ENCODE measurements around the gene MAD1L1. TPM values are rescaled to one million over a fixed set of nuclear protein-coding genes. Genes with fewer than 3 reads are reported as not detected.

The MAD1L1 gene
- total RNA-seq, 4 donors from 2014 or later: 8.0 to 52.7 (median 26.7) TPM

GRCh38 chr7:2009541-2010001 is 223.2 kb downstream of the MAD1L1 start:
- no peak for DNase-seq
- in situ Hi-C loops (cut with MboI; ENCODE audit: low pct_ligation_motif_present in 1 of 4, low pct_unique_long_range_greater_than_20kb in 1 of 4, low sequenced_read_pairs in 3 of 4) (no loop called here), intact Hi-C loops (cut with DNase I; ENCODE audit: low total_unique reads) (no loop called here)
- TF ChIP-seq CTCF (IDR thresholded peaks at IDR 0.05) (no peak), POLR2AphosphoS5 (IDR thresholded peaks at IDR 0.05) (no peak), POLR2A (IDR thresholded peaks at IDR 0.05) (no peak), EP300 (IDR thresholded peaks at IDR 0.05; ENCODE audit: low read depth) (no peak)
- Histone ChIP-seq H3K27me3 (no peaks in the 10 kb centered on the region), H3K4me1 (no peaks in the 10 kb centered on the region), H3K4me3 (no peak overlapping the region), H3K27ac (no peak overlapping the region), H3K9me3 (no peaks in the 10 kb centered on the region), H3K36me3 (no peaks in the 10 kb centered on the region)
- 80 to 81% methylated on average over 7 to 15 of the region's 16 CpGs for WGBS, 2 donors (ENCODE audit: low coverage in 1 of 2)

DNA sequence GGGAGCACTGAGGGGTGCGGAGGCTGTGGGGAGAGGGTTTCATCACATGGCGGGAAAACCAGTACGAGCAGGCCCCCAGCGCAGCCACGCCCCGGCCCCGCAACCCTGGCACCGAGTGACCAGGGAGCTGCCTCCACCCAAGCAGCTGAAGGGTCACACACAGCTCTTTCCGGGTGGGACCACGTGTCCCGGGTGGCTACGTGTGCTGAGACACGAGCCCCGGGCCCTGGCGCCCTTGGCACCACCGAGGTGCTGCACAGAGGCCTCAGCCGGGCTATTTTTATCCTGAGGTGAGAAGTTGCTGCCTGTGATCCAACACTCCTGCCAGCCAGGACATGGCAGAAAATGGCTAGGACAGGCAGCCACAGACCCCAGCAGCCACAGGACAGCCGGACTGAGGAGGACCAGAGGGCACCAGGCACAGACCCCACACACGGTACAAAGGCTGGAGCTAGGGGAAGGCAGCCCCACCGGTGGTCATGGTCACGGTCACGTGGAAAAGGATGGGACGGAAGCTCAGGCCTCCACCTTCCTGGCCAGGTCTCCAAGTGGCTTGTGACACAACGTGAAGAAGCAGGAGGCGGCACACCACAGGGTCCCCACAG is 223.7 kb downstream of the MAD1L1 start:
- H3K27me3 ChIP-seq: no peaks in the 10 kb centered on the region
- intact Hi-C loops (cut with DNase I; ENCODE audit: low total_unique reads): no loop called here
- TF ChIP-seq POLR2AphosphoS5 (IDR thresholded peaks at IDR 0.05) (no peak), CTCF (IDR thresholded peaks at IDR 0.05) (no peak), POLR2A (IDR thresholded peaks at IDR 0.05) (no peak), EP300 (IDR thresholded peaks at IDR 0.05; ENCODE audit: low read depth) (no peak)
- no peak overlapping the region for H3K4me3 ChIP-seq
- H3K4me1 ChIP-seq: no peaks in the 10 kb centered on the region
- H3K27ac ChIP-seq: no peak overlapping the region
- DNase-seq: no peak
- 94% methylated on average over 24 of the region's 25 CpGs; no CpG with 5 or more reads in 1 of the 2 donors for WGBS, 2 donors (ENCODE audit: low coverage in 1 of 2)
- in situ Hi-C loops (cut with MboI; ENCODE audit: low pct_ligation_motif_present in 1 of 4, low pct_unique_long_range_greater_than_20kb in 1 of 4, low sequenced_read_pairs in 3 of 4): no loop called here
- no peaks in the 10 kb centered on the region for H3K9me3 ChIP-seq
- no peaks in the 10 kb centered on the region for H3K36me3 ChIP-seq

DNA sequence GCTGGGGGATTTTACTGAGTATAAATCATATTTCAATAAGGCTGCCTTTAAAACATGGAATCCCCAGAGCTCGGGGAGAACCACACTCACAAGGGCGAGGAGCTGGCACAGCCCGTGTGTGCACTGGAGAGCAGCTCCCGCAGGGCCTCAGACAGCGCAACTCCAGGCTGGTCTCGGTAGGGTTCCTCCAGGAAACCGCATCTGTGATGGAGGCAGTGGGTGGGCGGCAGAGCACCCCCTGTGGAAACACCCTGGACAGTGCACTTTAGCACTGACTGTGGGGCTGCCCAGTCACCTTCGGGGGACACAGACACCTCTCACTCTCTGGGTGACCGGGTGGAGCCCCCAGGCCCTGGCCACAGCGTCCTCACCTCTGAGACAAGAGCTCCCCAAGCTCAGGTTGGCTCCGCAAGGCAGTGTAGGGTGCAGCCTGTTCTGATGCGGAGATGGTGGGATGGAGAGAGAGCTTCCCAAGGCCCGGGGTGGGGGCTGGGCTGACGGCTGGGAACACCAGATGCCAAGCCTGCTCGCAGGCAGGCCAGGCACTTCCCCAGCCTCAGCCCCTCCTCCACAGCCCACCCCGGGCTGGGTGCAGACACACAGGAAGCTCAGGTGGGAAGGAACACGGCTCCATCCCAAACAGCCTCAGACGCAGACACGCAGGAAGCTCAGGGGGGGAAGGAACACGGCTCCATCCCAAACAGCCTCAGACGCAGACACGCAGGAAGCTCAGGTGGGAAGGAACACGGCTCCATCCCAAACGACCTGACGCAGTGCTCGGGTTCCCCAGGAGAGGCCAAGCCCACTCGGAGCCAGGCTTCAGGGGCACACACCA is 224.4 kb downstream of the MAD1L1 start:
- H3K27me3 ChIP-seq: no peaks in the 10 kb centered on the region
- H3K9me3 ChIP-seq: no peaks in the 10 kb centered on the region
- no peak for TF ChIP-seq POLR2AphosphoS5 (IDR thresholded peaks at IDR 0.05)
- in situ Hi-C loops (cut with MboI; ENCODE audit: low pct_ligation_motif_present in 1 of 4, low pct_unique_long_range_greater_than_20kb in 1 of 4, low sequenced_read_pairs in 3 of 4): no loop called here
- no peak overlapping the region for H3K4me3 ChIP-seq
- no peaks in the 10 kb centered on the region for H3K36me3 ChIP-seq
- no peaks in the 10 kb centered on the region for H3K4me1 ChIP-seq
- DNase-seq: no peak
- no peak overlapping the region for H3K27ac ChIP-seq
- 85% methylated on average over 27 of the region's 28 CpGs; no CpG with 5 or more reads in 1 of the 2 donors for WGBS, 2 donors (ENCODE audit: low coverage in 1 of 2)
- intact Hi-C loops (cut with DNase I; ENCODE audit: low total_unique reads): no loop called here

GRCh38 chr7:2007551-2007950 is 225.2 kb downstream of the MAD1L1 start:
- in situ Hi-C loops (cut with MboI; ENCODE audit: low pct_ligation_motif_present in 1 of 4, low pct_unique_long_range_greater_than_20kb in 1 of 4, low sequenced_read_pairs in 3 of 4) (no loop called here), intact Hi-C loops (cut with DNase I; ENCODE audit: low total_unique reads) (no loop called here)
- Histone ChIP-seq H3K4me3 (no peak overlapping the region), H3K27me3 (no peaks in the 10 kb centered on the region), H3K9me3 (no peaks in the 10 kb centered on the region), H3K4me1 (no peaks in the 10 kb centered on the region), H3K36me3 (no peaks in the 10 kb centered on the region), H3K27ac (no peak overlapping the region)
- DNase-seq: no peak
- no peak for TF ChIP-seq POLR2AphosphoS5 (IDR thresholded peaks at IDR 0.05)
- no peak for TF ChIP-seq EP300 (IDR thresholded peaks at IDR 0.05; ENCODE audit: low read depth)
- no peak for TF ChIP-seq CTCF (IDR thresholded peaks at IDR 0.05)
- WGBS, 2 donors (ENCODE audit: low coverage in 1 of 2): 87 to 90% methylated on average over 3 to 10 of the region's 10 CpGs
